Type B pancreatic cell (in vitro differentiated cells): Measurements from ENCODE around the gene BCKDHB. TPM values are rescaled to one million over a fixed set of nuclear protein-coding genes. Genes with fewer than 3 reads are reported as not detected.
"Not testable (repeated sequence)": the region's sequence is repeated elsewhere in the genome, so short reads cannot be mapped to it uniquely, and the experiment has no call there.

Experiments
- DNase-seq: peaks from one replicate; pipeline ENCODE4 v3.0.0; 2021; ENCODE audit warnings: mixed read lengths; ENCODE audit not compliant: unreplicated experiment; ENCODE audit errors: extremely low spot score
- H3K27ac Mint-ChIP-seq: 2 replicates; pipeline ENCODE4 v1.8.0; 2021; ENCODE audit warnings: mild to moderate bottlenecking, mixed read lengths
- H3K27me3 Mint-ChIP-seq: 2 replicates; pipeline ENCODE4 v1.8.0; 2021; ENCODE audit warnings: mixed read lengths
- H3K36me3 Mint-ChIP-seq: 2 replicates; pipeline ENCODE4 v1.8.0; 2021; ENCODE audit warnings: mixed read lengths
- H3K4me1 Mint-ChIP-seq: one replicate; pipeline ENCODE4 v1.8.0; 2021; ENCODE audit warnings: mixed read lengths; ENCODE audit not compliant: unreplicated experiment
- H3K4me3 Mint-ChIP-seq: 2 replicates; pipeline ENCODE4 v1.8.0; 2021; ENCODE audit warnings: mild to moderate bottlenecking, mixed read lengths
- H3K9me3 Mint-ChIP-seq: 2 replicates; pipeline ENCODE4 v1.8.0; 2021; ENCODE audit warnings: mixed read lengths
- total RNA-seq: library from RNA; stranded (reverse); gene quantifications from 2 replicates; pipeline ENCODE4 v1.2.1, GENCODE V29; 2021; ENCODE audit warnings: low replicate concordance
- TF ChIP-seq, protein P1 (sequence below): fragments of 200-600 bp; sonication (generic); conservative IDR thresholded peaks from 2 replicates; pipeline ENCODE4 v1.5.0; 2021; ENCODE audit warnings: antibody characterized with exemption, mild to moderate bottlenecking

BCKDHB gene
- total RNA-seq, 1 donor from 2014 or later = 33.2 TPM

DNA sequence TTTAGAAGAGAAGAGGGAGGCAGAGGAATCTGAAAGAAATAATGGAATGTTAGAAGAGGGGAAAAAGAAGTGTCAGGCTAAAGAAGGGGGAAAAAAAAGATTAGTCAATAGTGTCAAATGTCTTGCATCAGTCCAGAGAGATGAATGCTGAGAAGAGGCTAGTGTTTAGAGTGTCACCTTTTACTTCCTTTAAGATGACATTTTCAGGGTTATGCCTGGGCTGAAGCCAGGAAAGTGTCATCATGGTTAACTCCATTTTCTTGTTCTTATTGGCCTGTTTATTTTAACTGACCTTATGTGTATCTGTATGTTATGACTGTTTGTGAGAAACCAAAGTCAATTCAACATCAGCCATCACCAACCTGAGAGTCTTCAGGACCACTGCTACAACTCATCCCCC lies 15.0 kb upstream of the BCKDHB start:
- TF ChIP-seq, protein P1, sequence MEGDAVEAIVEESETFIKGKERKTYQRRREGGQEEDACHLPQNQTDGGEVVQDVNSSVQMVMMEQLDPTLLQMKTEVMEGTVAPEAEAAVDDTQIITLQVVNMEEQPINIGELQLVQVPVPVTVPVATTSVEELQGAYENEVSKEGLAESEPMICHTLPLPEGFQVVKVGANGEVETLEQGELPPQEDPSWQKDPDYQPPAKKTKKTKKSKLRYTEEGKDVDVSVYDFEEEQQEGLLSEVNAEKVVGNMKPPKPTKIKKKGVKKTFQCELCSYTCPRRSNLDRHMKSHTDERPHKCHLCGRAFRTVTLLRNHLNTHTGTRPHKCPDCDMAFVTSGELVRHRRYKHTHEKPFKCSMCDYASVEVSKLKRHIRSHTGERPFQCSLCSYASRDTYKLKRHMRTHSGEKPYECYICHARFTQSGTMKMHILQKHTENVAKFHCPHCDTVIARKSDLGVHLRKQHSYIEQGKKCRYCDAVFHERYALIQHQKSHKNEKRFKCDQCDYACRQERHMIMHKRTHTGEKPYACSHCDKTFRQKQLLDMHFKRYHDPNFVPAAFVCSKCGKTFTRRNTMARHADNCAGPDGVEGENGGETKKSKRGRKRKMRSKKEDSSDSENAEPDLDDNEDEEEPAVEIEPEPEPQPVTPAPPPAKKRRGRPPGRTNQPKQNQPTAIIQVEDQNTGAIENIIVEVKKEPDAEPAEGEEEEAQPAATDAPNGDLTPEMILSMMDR = no peak
- Mint-ChIP-seq H3K4me1 (no peaks in the 10 kb centered on the region), H3K9me3 (no peaks in the 10 kb centered on the region), H3K4me3 (no peak overlapping the region), H3K27ac (no peak overlapping the region), H3K36me3 (no peaks in the 10 kb centered on the region), H3K27me3 (no peaks in the 10 kb centered on the region)
- no peak for DNase-seq

DNA sequence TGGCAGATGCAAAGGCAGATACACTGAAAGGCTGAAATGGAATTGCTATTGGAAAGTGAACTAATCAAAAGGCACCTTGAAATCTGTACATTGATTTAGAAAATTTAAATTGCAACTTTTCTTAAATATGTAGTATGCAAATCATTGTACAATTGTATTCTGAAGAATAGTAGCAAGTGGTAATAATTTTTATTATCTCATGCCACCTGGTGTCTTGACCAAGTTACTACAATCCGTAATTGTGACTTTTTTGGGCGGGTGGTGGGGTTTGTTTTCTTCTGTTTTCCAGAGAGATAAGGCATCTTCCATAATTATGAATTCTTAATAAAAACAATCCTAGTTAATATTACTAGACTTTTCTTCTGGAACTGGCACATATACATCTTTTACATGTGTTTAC lies 12.5 kb upstream of the BCKDHB start:
- Mint-ChIP-seq H3K4me1 (no peaks in the 10 kb centered on the region), H3K4me3 (no peak overlapping the region), H3K36me3 (no peaks in the 10 kb centered on the region), H3K27ac (no peak overlapping the region), H3K9me3 (no peaks in the 10 kb centered on the region), H3K27me3 (peaks cover 2% of the 10 kb centered on the region)
- TF ChIP-seq, protein P1 = peak; percentile 78
- DNase-seq = no peak

DNA sequence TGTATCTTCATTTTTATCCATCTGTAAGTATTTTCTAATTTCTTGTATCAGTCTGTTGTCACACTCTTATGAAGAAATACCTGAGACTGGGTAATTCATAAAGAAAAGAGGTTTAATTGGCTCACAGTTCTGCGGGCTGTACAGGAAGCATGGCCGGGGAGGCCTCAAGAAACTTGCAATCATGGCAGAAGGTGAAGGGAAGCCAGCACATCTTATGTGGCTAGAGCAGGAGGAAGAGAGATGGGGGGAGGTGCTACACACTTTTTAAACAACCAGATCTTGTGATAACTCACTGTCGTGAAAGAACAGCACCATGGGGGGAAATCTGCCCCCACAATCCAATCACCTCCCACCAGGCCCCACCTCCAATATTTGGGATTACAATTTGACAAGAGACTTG lies 10.9 kb upstream of the BCKDHB start:
- no peaks in the 10 kb centered on the region for H3K9me3 Mint-ChIP-seq
- no peak overlapping the region for H3K27ac Mint-ChIP-seq
- H3K36me3 Mint-ChIP-seq = no peaks in the 10 kb centered on the region
- DNase-seq = no peak
- TF ChIP-seq, protein P1 = no peak
- peaks cover 4% of the 10 kb centered on the region for H3K27me3 Mint-ChIP-seq
- H3K4me3 Mint-ChIP-seq = no peak overlapping the region
- no peaks in the 10 kb centered on the region for H3K4me1 Mint-ChIP-seq

DNA sequence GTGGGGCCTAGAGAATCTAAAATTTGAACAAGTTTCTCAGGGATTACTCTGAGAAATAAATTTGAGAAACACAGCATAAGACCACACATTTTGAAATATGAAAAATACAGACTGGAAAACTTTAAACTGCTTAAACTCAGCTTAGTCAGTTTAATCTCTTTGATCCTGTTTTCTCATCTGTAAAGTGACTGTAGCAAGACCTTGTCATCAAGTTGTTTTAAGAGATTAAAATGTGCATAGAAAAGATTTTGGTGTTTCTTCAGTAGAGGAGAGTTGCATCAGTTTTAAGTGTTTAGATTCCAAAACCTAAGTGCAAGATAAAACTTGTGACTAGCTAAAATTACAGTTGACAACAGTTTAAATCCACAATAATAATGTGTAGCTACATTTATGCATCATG lies 8.1 kb upstream of the BCKDHB start:
- no peak overlapping the region for H3K4me3 Mint-ChIP-seq
- H3K27ac Mint-ChIP-seq = no peak overlapping the region
- no peaks in the 10 kb centered on the region for H3K9me3 Mint-ChIP-seq
- peaks cover 4% of the 10 kb centered on the region for H3K27me3 Mint-ChIP-seq
- no peaks in the 10 kb centered on the region for H3K4me1 Mint-ChIP-seq
- no peak for DNase-seq
- no peaks in the 10 kb centered on the region for H3K36me3 Mint-ChIP-seq
- TF ChIP-seq, protein P1 = no peak

DNA sequence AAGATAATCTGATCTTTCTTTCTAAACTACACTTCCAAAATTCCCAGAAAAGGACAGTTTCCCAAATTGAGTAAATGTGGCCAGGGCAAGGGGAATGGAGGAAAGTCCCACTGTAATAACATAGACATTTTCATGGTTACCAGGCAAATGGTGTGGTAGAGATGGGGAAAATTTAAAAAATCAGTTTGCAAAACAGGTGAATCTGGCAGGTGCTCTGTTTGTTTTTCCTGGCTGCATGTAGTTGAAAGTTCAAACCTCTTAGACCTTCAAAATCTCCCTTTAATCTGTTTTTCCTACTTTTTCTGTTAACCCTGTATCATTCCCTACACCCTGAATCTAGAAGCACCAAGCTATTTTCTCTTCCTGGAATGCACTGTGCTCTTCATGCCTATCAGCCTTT lies 2.0 kb upstream of the BCKDHB start:
- Mint-ChIP-seq H3K9me3 (no peaks in the 10 kb centered on the region), H3K4me3 (peak overlapping the region; percentile 24), H3K4me1 (peaks cover 11% of the 10 kb centered on the region), H3K36me3 (no peaks in the 10 kb centered on the region), H3K27ac (no peak overlapping the region), H3K27me3 (no peaks in the 10 kb centered on the region)
- DNase-seq = no peak
- TF ChIP-seq, protein P1 = no peak

DNA sequence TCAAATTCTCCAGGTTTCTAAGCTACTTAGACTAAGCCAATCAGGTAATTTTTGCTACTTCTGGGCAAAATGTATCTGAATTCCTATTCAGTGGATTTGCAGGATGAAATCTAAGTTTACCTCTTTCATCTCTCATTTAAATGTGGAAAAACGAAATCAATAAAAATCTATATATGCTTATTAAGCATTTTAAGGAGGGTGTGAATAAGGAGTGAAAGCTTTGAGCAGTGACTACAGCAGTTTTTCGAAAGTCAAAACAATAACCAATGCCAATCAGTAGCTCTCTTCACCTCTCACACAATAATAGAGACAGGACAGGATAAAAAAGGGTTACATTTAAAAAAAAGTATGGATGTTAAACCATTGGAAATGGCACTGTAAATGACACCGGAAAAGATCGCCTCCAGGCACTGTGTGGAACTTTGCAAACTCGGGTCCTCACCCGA lies 476 bp upstream of the BCKDHB start:
- peaks cover 11% of the 10 kb centered on the region for H3K4me1 Mint-ChIP-seq
- peak overlapping the region; percentile 87 for H3K27ac Mint-ChIP-seq
- peak overlapping the region; percentile 93 for H3K4me3 Mint-ChIP-seq
- H3K36me3 Mint-ChIP-seq = no peaks in the 10 kb centered on the region
- DNase-seq = no peak
- H3K9me3 Mint-ChIP-seq = no peaks in the 10 kb centered on the region
- TF ChIP-seq, protein P1 = no peak
- no peaks in the 10 kb centered on the region for H3K27me3 Mint-ChIP-seq

DNA sequence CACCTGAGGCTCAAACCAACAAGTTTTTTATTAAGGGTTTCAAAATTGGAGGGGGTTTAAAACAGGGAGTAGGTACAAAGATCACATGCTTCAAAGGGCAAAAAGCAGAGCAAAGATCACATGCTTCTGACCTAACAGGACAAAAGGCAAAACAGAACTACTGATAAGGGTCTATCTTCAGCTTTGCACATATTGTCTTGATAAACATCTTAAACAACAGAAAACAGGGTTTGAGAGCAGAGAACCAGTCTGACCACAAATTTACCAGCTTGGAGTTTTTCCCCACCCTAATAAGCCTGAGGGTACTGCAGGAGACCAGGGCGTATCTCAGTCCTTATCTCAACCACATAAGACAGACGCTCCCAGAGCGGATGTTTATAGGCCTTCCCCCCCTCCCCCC lies 16.1 kb downstream of the BCKDHB start:
- H3K4me1 Mint-ChIP-seq, H3K4me3 Mint-ChIP-seq, H3K27ac Mint-ChIP-seq, DNase-seq, H3K27me3 Mint-ChIP-seq: not testable (repeated sequence)
- peaks cover 50% of the 10 kb centered on the region for H3K36me3 Mint-ChIP-seq
- peaks cover 23% of the 10 kb centered on the region for H3K9me3 Mint-ChIP-seq
